Esophagus squamous epithelium (tissue), 4 donors: Measurements from ENCODE around the gene RIMS3.

ENCODE experiments used
- POLR2A ChIP-seq, 4 donors: fragments of 450-650 bp; IDR thresholded peaks; one replicate each; pipeline ENCODE4 v1.6.1; 2017; ENCODE audit warnings: antibody characterized with exemption in 4 of 4, mild to moderate bottlenecking in 4 of 4, moderate library complexity in 3 of 4
- TF ChIP-seq, protein P1 (sequence below), 6 experiments: fragments of 450-650 bp in 4 of 6; fragments of 200-600 bp in 2 of 6; sonication (generic) in 2 of 6; IDR thresholded peaks; one replicate each; pipeline ENCODE4 v1.5.1; 2016 to 2019; ENCODE audit warnings: antibody characterized with exemption in 6 of 6, mild to moderate bottlenecking in 4 of 6, moderate library complexity in 4 of 6

DNA sequence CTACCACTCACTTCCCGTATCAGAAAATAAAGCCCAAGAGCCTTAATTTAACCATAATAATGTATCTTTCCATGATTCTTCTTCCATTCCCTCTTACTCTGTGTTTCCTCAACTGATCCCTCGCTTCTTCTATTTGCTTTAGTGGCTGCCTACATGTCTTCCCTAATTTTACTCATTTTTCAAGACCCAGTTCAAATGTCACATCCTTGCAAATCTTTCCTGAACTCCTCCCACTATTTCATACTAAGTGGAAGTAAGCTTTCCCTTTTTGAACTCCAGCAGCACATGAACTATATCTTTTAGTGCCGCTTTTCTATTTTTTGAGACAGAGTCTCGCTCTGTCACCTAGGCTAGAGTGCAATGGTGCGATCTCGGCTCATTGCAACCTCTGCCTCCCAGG is 22.2 kb upstream of the RIMS3 start:
- TF ChIP-seq, protein P1, sequence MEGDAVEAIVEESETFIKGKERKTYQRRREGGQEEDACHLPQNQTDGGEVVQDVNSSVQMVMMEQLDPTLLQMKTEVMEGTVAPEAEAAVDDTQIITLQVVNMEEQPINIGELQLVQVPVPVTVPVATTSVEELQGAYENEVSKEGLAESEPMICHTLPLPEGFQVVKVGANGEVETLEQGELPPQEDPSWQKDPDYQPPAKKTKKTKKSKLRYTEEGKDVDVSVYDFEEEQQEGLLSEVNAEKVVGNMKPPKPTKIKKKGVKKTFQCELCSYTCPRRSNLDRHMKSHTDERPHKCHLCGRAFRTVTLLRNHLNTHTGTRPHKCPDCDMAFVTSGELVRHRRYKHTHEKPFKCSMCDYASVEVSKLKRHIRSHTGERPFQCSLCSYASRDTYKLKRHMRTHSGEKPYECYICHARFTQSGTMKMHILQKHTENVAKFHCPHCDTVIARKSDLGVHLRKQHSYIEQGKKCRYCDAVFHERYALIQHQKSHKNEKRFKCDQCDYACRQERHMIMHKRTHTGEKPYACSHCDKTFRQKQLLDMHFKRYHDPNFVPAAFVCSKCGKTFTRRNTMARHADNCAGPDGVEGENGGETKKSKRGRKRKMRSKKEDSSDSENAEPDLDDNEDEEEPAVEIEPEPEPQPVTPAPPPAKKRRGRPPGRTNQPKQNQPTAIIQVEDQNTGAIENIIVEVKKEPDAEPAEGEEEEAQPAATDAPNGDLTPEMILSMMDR (IDR thresholded peaks at IDR 0.05), result no peak
- no peak for TF ChIP-seq POLR2A (IDR thresholded peaks at IDR 0.05)
